ENCODE measurements around the gene MAP7.

DNA sequence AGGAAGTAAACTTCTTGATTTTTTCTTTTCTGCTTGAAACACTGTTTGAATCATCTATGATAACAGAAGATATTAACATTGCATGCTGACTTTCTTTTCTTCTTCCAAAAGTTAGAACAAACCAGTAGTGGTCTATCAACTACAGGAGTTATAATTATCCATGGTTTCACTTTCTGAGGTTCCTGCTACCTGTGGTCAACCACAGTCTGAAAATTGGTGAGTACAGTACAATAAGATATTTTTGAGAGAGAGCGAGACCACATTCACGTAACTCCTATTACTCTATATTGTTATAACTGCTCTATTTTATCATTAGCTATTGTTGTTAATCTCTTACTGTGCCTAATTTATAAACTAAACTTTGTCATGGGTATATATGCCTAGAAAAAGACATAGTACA lies 86.1 kb downstream of the MAP7 start:
- TF ChIP-seq, protein P1, sequence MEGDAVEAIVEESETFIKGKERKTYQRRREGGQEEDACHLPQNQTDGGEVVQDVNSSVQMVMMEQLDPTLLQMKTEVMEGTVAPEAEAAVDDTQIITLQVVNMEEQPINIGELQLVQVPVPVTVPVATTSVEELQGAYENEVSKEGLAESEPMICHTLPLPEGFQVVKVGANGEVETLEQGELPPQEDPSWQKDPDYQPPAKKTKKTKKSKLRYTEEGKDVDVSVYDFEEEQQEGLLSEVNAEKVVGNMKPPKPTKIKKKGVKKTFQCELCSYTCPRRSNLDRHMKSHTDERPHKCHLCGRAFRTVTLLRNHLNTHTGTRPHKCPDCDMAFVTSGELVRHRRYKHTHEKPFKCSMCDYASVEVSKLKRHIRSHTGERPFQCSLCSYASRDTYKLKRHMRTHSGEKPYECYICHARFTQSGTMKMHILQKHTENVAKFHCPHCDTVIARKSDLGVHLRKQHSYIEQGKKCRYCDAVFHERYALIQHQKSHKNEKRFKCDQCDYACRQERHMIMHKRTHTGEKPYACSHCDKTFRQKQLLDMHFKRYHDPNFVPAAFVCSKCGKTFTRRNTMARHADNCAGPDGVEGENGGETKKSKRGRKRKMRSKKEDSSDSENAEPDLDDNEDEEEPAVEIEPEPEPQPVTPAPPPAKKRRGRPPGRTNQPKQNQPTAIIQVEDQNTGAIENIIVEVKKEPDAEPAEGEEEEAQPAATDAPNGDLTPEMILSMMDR (IDR thresholded peaks at IDR 0.05), result no peak
- no peak for TF ChIP-seq POLR2A (IDR thresholded peaks at IDR 0.05)
- TF ChIP-seq POLR2AphosphoS5 (IDR thresholded peaks at IDR 0.05), result no peak
